HEK293 (cell line): ENCODE data around the gene ITPKC.

Source experiments
- GFI1B ChIP-seq: fragments of 450-650 bp; formaldehyde crosslinking; IDR thresholded peaks from 2 replicates; pipeline ENCODE4 v1.5.1; 2016; ENCODE audit warnings: missing biosample characterization, missing genetic modification characterization
- IKZF3 ChIP-seq: fragments of 450-650 bp; IDR thresholded peaks from 2 replicates; pipeline ENCODE4 v1.5.0; 2018; ENCODE audit warnings: missing biosample characterization, mild to moderate bottlenecking, missing genetic modification characterization, moderate library complexity
- MZF1 ChIP-seq: fragments of 450-650 bp; formaldehyde crosslinking; IDR thresholded peaks from 2 replicates; pipeline ENCODE4 v1.5.1; 2017; ENCODE audit warnings: missing biosample characterization, missing genetic modification characterization, borderline replicate concordance
- SALL2 ChIP-seq: fragments of 450-650 bp; formaldehyde crosslinking; IDR thresholded peaks from 2 replicates; pipeline ENCODE4 v1.5.0; 2017; ENCODE audit warnings: missing biosample characterization, mild to moderate bottlenecking, missing genetic modification characterization, borderline replicate concordance
- YY2 ChIP-seq: fragments of 450-650 bp; formaldehyde crosslinking; IDR thresholded peaks from 2 replicates; pipeline ENCODE4 v1.5.1; 2016; ENCODE audit warnings: missing biosample characterization, missing genetic modification characterization
- ZBTB1 ChIP-seq: fragments of 450-650 bp; formaldehyde crosslinking; IDR thresholded peaks from 2 replicates; pipeline ENCODE4 v1.5.1; 2016; ENCODE audit warnings: missing biosample characterization, missing genetic modification characterization
- ZFP37 ChIP-seq: fragments of 450-650 bp; formaldehyde crosslinking; IDR thresholded peaks from 2 replicates; pipeline ENCODE4 v1.5.1; 2016; ENCODE audit warnings: missing biosample characterization, missing genetic modification characterization
- ZIC2 ChIP-seq: fragments of 450-650 bp; formaldehyde crosslinking; IDR thresholded peaks from 2 replicates; pipeline ENCODE4 v1.5.1; 2016; ENCODE audit warnings: missing biosample characterization, missing genetic modification characterization
- ZNF112 ChIP-seq: fragments of 450-650 bp; formaldehyde crosslinking; IDR thresholded peaks from 2 replicates; pipeline ENCODE4 v1.5.0; 2017; ENCODE audit warnings: missing biosample characterization, missing genetic modification characterization
- ZNF133 ChIP-seq: fragments of 450-650 bp; formaldehyde crosslinking; IDR thresholded peaks from 2 replicates; pipeline ENCODE4 v1.5.1; 2016; ENCODE audit warnings: missing biosample characterization, missing genetic modification characterization
- ZNF138 ChIP-seq: fragments of 450-650 bp; formaldehyde crosslinking; IDR thresholded peaks from 2 replicates; pipeline ENCODE4 v1.5.1; 2016; ENCODE audit warnings: missing biosample characterization, missing genetic modification characterization, borderline replicate concordance
- ZNF16 ChIP-seq: fragments of 450-650 bp; formaldehyde crosslinking; IDR thresholded peaks from 2 replicates; pipeline ENCODE4 v1.5.1; 2016; ENCODE audit warnings: low read depth, missing biosample characterization, missing genetic modification characterization
- ZNF223 ChIP-seq: fragments of 450-650 bp; formaldehyde crosslinking; IDR thresholded peaks from 2 replicates; pipeline ENCODE4 v1.5.1; 2016; ENCODE audit warnings: missing biosample characterization, missing genetic modification characterization
- ZNF24 ChIP-seq: fragments of 450-650 bp; formaldehyde crosslinking; IDR thresholded peaks from 2 replicates; pipeline ENCODE4 v1.5.1; 2016; ENCODE audit warnings: missing biosample characterization, missing genetic modification characterization
- ZNF341 ChIP-seq: fragments of 450-650 bp; formaldehyde crosslinking; IDR thresholded peaks from 2 replicates; pipeline ENCODE4; 2016; ENCODE audit warnings: low read depth, missing biosample characterization, missing genetic modification characterization
- ZNF521 ChIP-seq: fragments of 450-650 bp; formaldehyde crosslinking; IDR thresholded peaks from 2 replicates; pipeline ENCODE4 v1.5.1; 2017; ENCODE audit warnings: missing biosample characterization, mild to moderate bottlenecking, missing genetic modification characterization
- ZNF544 ChIP-seq: fragments of 450-650 bp; formaldehyde crosslinking; IDR thresholded peaks from 2 replicates; pipeline ENCODE4 v1.5.0; 2017; ENCODE audit warnings: missing biosample characterization, missing genetic modification characterization
- ZNF548 ChIP-seq: fragments of 450-650 bp; formaldehyde crosslinking; IDR thresholded peaks from 2 replicates; pipeline ENCODE4 v1.5.1; 2016; ENCODE audit warnings: missing biosample characterization, missing genetic modification characterization
- ZNF560 ChIP-seq: fragments of 450-650 bp; formaldehyde crosslinking; IDR thresholded peaks from 2 replicates; pipeline ENCODE4 v1.5.1; 2017; ENCODE audit warnings: missing biosample characterization, missing genetic modification characterization, borderline replicate concordance
- ZNF561 ChIP-seq: fragments of 450-650 bp; IDR thresholded peaks from 2 replicates; pipeline ENCODE4 v1.5.1; 2018; ENCODE audit warnings: missing biosample characterization, missing genetic modification characterization, borderline replicate concordance
- ZNF654 ChIP-seq: fragments of 450-650 bp; formaldehyde crosslinking; IDR thresholded peaks from 2 replicates; pipeline ENCODE4 v1.5.1; 2016; ENCODE audit warnings: low read depth, missing biosample characterization, missing genetic modification characterization
- ZNF658 ChIP-seq: fragments of 450-650 bp; formaldehyde crosslinking; IDR thresholded peaks from 2 replicates; pipeline ENCODE4; 2016; ENCODE audit warnings: missing biosample characterization, missing genetic modification characterization
- ZNF664 ChIP-seq: fragments of 450-650 bp; formaldehyde crosslinking; IDR thresholded peaks from 2 replicates; pipeline ENCODE4 v1.5.1; 2016; ENCODE audit warnings: missing biosample characterization, missing genetic modification characterization
- ZNF701 ChIP-seq: fragments of 450-650 bp; formaldehyde crosslinking; IDR thresholded peaks from 2 replicates; pipeline ENCODE4 v1.5.1; 2016; ENCODE audit warnings: missing biosample characterization, missing genetic modification characterization
- ZNF792 ChIP-seq: fragments of 450-650 bp; formaldehyde crosslinking; IDR thresholded peaks from 2 replicates; pipeline ENCODE4 v1.5.1; 2016; ENCODE audit warnings: missing biosample characterization, missing genetic modification characterization
- ZNF837 ChIP-seq: fragments of 450-650 bp; formaldehyde crosslinking; IDR thresholded peaks from 2 replicates; pipeline ENCODE4 v1.5.1; 2016; ENCODE audit warnings: missing biosample characterization, missing genetic modification characterization
- ZSCAN30 ChIP-seq: fragments of 450-650 bp; IDR thresholded peaks from 2 replicates; pipeline ENCODE4 v1.5.1; 2018; ENCODE audit warnings: missing biosample characterization, mild to moderate bottlenecking, missing genetic modification characterization, moderate library complexity
- TF ChIP-seq, protein P1 (sequence below): fragments of 450-650 bp; formaldehyde crosslinking; IDR thresholded peaks from 2 replicates; pipeline ENCODE4; 2016; ENCODE audit warnings: missing biosample characterization, missing genetic modification characterization
- TF ChIP-seq, protein P2 (sequence below): fragments of 450-650 bp; formaldehyde crosslinking; IDR thresholded peaks from 2 replicates; pipeline ENCODE4 v1.5.1; 2016; ENCODE audit warnings: missing biosample characterization, missing genetic modification characterization
- TF ChIP-seq, protein P3 (sequence below): fragments of 450-650 bp; formaldehyde crosslinking; IDR thresholded peaks from 2 replicates; pipeline ENCODE4 v1.5.1; 2017; ENCODE audit warnings: missing biosample characterization, missing genetic modification characterization
- TF ChIP-seq, protein P4 (sequence below): fragments of 450-650 bp; IDR thresholded peaks from 2 replicates; pipeline ENCODE4 v1.5.1; 2018; ENCODE audit warnings: missing biosample characterization, mild to moderate bottlenecking, missing genetic modification characterization
- TF ChIP-seq, protein P5 (sequence below): fragments of 450-650 bp; formaldehyde crosslinking; IDR thresholded peaks from 2 replicates; pipeline ENCODE4 v1.5.1; 2016; ENCODE audit warnings: missing biosample characterization, missing genetic modification characterization

Gene ITPKC

DNA sequence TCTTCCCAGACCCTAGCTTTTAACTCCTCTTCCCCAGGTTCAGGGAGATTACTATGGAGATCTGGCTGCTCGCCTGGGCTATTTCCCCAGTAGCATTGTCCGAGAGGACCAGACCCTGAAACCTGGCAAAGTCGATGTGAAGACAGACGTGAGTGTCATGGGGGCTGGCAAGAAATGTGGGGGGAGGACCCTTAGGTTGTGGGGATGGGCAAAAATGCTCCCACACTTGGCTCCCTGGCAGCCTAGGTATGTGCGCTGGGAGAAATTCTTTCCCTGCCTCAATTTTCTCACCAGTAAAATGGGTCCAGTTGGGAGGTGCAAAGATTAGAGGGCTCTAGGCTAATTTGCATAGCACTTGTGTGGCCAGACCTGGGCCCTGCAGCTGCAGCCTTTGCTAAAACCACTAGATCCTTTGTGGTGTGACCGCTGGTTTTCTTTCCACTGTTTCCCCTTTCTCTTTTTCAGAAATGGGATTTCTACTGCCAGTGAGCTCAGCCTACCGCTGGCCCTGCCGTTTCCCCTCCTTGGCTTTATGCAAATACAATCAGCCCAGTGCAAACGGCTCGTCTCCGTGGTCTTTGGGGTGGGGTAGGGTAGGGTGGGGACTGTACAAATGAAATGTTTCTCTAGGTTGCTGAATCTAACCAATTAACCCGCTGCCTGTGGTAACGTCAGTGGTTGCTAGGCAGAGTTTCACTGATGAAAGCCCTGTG lies 60.2 kb downstream of the ITPKC start (continued):
- TF ChIP-seq GFI1B (tag by site-specific recombination), result no peak
- no peak for TF ChIP-seq YY2 (tag by site-specific recombination)
- peak; percentile 64; the same call in 1 of the 2 replicates for TF ChIP-seq ZNF792 (tag by site-specific recombination)
- no peak for TF ChIP-seq ZNF664 (tag by site-specific recombination)
- no peak for TF ChIP-seq IKZF3
- no peak for TF ChIP-seq ZNF112
- no peak for TF ChIP-seq ZNF654 (tag by site-specific recombination)
- TF ChIP-seq ZNF544 (tag by site-specific recombination), result no peak
- no peak for TF ChIP-seq MZF1 (tag by site-specific recombination)
- TF ChIP-seq, protein P1, sequence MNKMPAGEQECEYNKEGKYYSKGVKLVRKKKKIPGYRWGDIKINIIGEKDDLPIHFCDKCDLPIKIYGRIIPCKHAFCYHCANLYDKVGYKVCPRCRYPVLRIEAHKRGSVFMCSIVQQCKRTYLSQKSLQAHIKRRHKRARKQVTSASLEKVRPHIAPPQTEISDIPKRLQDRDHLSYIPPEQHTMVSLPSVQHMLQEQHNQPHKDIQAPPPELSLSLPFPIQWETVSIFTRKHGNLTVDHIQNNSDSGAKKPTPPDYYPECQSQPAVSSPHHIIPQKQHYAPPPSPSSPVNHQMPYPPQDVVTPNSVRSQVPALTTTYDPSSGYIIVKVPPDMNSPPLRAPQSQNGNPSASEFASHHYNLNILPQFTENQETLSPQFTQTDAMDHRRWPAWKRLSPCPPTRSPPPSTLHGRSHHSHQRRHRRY (tag by site-specific recombination), result no peak
- TF ChIP-seq ZBTB1 (tag by site-specific recombination), result no peak
- TF ChIP-seq ZNF701 (tag by site-specific recombination), result no peak
- TF ChIP-seq, protein P2, sequence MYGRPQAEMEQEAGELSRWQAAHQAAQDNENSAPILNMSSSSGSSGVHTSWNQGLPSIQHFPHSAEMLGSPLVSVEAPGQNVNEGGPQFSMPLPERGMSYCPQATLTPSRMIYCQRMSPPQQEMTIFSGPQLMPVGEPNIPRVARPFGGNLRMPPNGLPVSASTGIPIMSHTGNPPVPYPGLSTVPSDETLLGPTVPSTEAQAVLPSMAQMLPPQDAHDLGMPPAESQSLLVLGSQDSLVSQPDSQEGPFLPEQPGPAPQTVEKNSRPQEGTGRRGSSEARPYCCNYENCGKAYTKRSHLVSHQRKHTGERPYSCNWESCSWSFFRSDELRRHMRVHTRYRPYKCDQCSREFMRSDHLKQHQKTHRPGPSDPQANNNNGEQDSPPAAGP (tag by site-specific recombination), result 0 out of 2 replicates have a peak, but pooled peaks have one; percentile 21
- TF ChIP-seq ZNF658 (tag by site-specific recombination), result no peak
- no peak for TF ChIP-seq ZNF16 (tag by site-specific recombination)
- no peak for TF ChIP-seq ZNF561 (tag by site-specific recombination)
- no peak for TF ChIP-seq ZNF560 (tag by site-specific recombination)
- no peak for TF ChIP-seq ZNF133 (tag by site-specific recombination)
- 0 out of 2 replicates have a peak, but pooled peaks have one; percentile 21 for TF ChIP-seq ZNF24 (tag by site-specific recombination)
- TF ChIP-seq ZIC2 (tag by site-specific recombination), result no peak
- TF ChIP-seq ZNF341 (tag by site-specific recombination), result no peak
- no peak for TF ChIP-seq ZFP37 (tag by site-specific recombination)
- TF ChIP-seq, protein P3, sequence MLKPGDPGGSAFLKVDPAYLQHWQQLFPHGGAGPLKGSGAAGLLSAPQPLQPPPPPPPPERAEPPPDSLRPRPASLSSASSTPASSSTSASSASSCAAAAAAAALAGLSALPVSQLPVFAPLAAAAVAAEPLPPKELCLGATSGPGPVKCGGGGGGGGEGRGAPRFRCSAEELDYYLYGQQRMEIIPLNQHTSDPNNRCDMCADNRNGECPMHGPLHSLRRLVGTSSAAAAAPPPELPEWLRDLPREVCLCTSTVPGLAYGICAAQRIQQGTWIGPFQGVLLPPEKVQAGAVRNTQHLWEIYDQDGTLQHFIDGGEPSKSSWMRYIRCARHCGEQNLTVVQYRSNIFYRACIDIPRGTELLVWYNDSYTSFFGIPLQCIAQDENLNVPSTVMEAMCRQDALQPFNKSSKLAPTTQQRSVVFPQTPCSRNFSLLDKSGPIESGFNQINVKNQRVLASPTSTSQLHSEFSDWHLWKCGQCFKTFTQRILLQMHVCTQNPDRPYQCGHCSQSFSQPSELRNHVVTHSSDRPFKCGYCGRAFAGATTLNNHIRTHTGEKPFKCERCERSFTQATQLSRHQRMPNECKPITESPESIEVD (tag by site-specific recombination), result no peak
- TF ChIP-seq, protein P4, sequence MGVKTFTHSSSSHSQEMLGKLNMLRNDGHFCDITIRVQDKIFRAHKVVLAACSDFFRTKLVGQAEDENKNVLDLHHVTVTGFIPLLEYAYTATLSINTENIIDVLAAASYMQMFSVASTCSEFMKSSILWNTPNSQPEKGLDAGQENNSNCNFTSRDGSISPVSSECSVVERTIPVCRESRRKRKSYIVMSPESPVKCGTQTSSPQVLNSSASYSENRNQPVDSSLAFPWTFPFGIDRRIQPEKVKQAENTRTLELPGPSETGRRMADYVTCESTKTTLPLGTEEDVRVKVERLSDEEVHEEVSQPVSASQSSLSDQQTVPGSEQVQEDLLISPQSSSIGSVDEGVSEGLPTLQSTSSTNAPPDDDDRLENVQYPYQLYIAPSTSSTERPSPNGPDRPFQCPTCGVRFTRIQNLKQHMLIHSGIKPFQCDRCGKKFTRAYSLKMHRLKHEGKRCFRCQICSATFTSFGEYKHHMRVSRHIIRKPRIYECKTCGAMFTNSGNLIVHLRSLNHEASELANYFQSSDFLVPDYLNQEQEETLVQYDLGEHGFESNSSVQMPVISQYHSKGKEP, result no peak
- TF ChIP-seq, protein P5, sequence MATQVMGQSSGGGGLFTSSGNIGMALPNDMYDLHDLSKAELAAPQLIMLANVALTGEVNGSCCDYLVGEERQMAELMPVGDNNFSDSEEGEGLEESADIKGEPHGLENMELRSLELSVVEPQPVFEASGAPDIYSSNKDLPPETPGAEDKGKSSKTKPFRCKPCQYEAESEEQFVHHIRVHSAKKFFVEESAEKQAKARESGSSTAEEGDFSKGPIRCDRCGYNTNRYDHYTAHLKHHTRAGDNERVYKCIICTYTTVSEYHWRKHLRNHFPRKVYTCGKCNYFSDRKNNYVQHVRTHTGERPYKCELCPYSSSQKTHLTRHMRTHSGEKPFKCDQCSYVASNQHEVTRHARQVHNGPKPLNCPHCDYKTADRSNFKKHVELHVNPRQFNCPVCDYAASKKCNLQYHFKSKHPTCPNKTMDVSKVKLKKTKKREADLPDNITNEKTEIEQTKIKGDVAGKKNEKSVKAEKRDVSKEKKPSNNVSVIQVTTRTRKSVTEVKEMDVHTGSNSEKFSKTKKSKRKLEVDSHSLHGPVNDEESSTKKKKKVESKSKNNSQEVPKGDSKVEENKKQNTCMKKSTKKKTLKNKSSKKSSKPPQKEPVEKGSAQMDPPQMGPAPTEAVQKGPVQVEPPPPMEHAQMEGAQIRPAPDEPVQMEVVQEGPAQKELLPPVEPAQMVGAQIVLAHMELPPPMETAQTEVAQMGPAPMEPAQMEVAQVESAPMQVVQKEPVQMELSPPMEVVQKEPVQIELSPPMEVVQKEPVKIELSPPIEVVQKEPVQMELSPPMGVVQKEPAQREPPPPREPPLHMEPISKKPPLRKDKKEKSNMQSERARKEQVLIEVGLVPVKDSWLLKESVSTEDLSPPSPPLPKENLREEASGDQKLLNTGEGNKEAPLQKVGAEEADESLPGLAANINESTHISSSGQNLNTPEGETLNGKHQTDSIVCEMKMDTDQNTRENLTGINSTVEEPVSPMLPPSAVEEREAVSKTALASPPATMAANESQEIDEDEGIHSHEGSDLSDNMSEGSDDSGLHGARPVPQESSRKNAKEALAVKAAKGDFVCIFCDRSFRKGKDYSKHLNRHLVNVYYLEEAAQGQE (tag by site-specific recombination), result no peak
- no peak for TF ChIP-seq SALL2 (tag by site-specific recombination)
- TF ChIP-seq ZSCAN30, result no peak
- TF ChIP-seq ZNF837 (tag by site-specific recombination), result no peak
- no peak for TF ChIP-seq ZNF138 (tag by site-specific recombination)
- TF ChIP-seq ZNF521 (tag by site-specific recombination), result no peak
- TF ChIP-seq ZNF548 (tag by site-specific recombination), result no peak
- no peak for TF ChIP-seq ZNF223 (tag by site-specific recombination)
